ENCODE measurements around the gene FAM25A.
"Not testable (repeated sequence)": the region's sequence is repeated elsewhere in the genome, so short reads cannot be mapped to it uniquely, and the experiment has no call there.

Gene FAM25A

GRCh38 chr10:87014986-87015716 is 4.9 kb upstream of the FAM25A start:
- DNase-seq = not testable (repeated sequence)

DNA sequence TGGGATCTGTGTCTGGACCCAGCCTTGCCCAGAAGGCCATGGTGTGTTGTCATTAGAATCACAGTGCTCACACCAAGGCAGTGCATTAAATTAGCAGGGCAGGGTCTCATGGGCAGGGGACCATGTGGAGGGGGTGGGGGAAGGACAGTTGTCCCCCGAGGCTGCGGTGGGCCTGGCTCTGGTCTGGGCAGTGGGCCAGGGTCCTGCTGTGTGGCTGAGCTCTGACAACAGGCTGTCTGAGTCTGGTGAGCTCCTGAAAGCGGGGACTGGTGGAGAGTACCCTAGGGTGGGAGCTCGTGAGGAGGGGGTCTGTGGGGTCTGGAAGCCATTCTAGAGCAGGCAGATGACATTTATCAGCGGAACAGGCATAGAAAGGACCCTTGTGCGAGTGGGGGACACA is 2.0 kb upstream of the FAM25A start:
- DNase-seq = not testable (repeated sequence)

DNA sequence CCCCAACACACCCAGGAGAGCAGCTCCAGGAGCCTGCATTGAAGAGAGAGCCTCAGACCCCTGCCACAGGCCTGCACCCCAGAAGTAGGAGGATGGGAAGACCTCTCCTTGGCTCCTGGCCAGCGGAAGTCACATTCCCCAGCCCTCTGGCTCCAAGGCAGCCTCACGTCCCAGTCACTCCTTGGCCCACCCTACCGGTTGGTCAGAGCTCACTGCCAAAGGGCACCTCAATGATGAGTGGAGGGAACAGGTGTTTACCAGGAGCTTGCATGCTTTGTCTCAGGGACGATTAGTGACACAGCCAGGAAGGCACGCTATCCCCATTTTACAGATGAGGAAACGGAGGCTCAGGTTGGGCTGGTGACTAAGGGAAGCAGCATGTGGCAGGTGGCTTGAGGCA is 1.0 kb upstream of the FAM25A start:
- DNase-seq = not testable (repeated sequence)

GRCh38 chr10:87019504-87019903 is 590 bp upstream of the FAM25A start:
- not testable (repeated sequence) for DNase-seq

GRCh38 chr10:87025285-87025958 is 5.3 kb downstream of the FAM25A start:
- not testable (repeated sequence) for DNase-seq

GRCh38 chr10:87026747-87027508 is 6.8 kb downstream of the FAM25A start:
- not testable (repeated sequence) for DNase-seq

- not testable (repeated sequence) for DNase-seq
These were observed 10.3 kb downstream of the FAM25A start for GRCh38 chr10:87030419-87030818.

DNA sequence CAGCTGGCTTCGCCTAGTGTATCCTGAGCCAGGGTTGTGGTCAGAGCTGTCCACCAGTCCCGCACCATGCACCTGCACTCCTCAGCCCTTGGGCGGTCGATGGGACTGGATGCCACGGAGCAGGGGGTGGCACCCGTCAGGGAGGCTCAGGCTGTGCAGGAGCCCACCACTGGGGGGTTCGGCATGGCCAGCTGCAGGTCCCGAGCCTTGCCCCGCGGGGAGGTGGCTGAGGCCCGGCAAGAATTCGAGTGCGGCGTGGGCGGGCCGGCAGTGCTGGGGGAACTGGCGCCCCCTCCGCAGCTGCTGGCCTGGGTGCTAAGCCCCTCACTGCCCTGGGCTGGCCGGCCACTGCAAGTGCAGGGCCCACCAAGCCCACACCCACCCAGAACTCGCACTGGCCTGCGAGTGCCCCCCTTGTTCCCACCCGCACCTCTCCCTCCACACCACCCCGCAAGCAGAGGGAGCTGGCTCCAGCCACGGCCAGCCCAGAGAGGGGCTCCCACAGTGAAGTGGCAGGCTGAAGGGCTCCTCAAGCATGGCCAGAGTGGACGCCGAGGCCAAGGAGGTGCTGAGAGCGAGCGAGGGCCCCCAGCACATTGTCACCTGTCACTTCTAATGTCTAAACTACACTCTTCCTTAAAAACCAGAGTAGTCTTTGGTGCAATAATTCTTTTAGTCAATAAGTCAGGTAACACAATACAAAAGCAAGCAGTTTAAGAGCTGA is 11.0 kb downstream of the FAM25A start:
- DNase-seq = no peak

DNA sequence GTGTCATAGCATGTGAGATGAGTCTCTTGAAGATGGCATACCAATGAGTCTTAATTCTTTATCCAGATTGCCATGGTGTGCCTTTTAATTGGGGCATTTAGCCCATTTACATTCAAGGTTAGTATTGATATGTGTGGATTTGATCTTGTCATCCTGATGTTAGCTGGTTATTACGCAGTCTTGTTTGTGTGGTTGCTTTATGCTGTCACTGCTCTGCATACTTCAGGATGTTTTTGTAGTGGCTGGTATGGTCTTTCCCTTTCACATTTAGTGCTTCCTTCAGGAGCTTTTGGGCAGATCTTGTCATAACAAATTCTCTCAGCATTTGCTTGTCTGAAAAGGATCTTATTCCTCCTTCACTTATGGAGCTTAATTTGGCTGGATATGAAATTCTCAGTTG is 16.5 kb downstream of the FAM25A start:
- no peak for DNase-seq

- DNase-seq = no peak
These were observed 18.2 kb downstream of the FAM25A start for GRCh38 chr10:87038286-87038717.

- no peak for DNase-seq
These were observed 18.7 kb downstream of the FAM25A start for GRCh38 chr10:87038786-87039185.

- not testable (repeated sequence) for DNase-seq
These were observed 23.5 kb downstream of the FAM25A start for GRCh38 chr10:87043579-87043978.

DNA sequence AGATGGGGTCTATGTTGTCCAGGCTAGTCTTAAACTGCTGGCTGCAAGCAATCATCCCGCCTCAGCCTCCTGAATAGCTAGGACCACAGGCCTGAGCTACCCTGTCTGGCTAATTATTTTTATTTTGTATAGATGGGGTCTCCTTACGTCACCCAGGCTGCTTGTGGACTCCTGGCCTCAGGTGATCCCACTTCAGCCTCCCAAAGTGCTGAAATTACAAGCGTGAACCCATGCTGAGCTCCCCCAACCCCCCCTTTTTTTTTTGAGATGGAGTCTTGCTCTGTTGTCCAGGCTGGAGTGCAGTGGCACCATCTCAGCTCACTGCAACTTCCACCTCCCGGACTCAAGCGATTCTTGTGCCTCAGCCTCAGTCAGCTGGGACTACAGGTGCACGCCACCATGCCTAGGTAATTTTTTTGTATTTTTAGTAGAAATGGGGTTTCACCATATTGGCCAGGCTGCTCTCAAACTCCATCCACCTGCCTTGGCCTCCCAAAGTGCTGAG is 25.4 kb downstream of the FAM25A start:
- no peak for DNase-seq

DNA sequence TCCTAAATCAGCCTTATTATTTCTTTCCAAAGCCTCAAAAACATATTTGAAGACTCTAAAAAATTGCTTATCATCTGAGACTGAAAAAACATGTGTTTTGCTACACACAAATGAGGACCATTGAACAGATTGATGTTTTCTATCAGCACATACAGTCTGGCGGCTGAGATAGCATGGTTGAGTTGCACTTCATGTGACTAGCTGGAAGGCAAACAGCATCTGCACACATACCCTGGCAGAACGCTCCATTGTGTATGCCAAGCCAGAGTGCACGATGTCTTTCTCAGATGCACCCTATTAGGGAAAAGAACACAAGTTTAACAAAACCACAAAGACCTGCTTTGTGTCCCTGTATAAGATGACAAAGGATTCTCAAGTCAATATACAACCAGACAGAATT is 33.0 kb downstream of the FAM25A start:
- DNase-seq = peak; percentile 49

GRCh38 chr10:87053577-87054181 is 33.6 kb downstream of the FAM25A start:
- DNase-seq = no peak

GRCh38 chr10:87054373-87055295 is 34.5 kb downstream of the FAM25A start:
- no peak for DNase-seq

DNA sequence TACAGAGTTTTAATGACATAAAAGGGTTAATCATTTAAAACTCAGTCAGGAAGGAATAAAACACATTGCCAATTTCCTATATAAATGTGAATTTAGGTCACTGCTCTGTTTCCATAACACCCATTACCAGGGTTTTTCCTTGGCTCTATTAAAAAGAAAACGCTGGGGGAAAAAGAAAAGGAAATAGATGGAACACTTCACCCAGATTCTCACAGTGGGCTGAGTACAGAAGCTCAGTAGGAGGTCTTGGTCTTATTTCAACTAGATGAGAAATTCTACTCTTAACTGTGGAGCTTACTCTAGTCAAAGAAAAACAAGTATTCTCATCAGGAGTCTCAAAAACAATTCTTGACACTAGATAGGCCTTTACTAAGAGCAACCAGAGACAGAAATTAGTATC is 38.1 kb downstream of the FAM25A start:
- no peak for DNase-seq

GRCh38 chr10:87059401-87059800 is 39.3 kb downstream of the FAM25A start:
- DNase-seq = no peak

DNA sequence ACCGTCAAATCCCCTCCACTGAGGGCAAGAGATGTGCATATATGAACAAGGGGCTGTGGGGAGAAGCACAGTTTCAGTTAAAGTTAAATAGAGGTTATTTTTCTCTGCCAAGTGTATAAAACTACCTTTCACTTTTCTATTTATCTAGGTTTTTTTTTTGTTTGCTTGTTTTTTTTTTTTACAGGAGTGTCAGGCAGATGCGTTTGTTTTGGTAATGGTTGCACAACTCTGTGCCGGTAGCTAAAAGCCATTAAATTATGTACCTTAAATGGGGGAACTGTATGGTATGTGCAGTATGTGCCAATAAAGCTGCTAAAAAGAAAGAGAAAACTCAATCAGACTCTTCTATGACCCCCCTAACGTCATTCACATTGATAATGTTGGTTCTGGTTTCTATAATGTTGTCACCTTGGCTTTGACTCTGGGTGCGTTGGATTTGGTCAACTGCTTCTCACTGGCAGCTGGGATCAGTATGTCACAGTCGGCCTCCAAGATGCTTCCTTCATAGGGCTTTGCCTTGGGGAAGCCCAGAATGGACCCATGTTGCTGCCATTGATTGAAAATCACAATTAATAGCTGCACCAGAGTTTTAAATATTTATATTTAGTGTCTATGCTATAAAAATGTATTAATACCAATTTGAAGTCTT is 40.3 kb downstream of the FAM25A start:
- no peak for DNase-seq

GRCh38 chr10:87064651-87065050 is 44.6 kb downstream of the FAM25A start:
- DNase-seq = no peak

DNA sequence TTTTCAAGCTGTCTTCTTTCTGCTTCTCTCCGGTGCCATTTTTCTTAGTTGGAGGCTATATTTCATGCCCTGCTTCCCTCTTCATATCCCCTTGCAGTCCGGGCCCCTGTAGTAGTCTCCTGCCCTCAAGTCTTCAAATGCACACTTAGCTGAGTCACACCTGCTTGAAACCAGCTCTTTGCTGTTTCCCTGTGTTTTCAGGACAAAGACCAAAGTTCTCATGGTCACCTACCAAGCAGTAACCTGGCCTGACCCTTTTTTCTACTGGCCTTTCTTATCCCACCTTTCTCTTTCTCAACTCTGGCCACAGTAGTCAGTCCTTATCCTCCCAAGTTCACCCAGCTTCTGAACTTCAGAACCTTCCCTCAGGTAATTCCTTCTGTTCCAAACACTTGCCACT is 46.1 kb downstream of the FAM25A start:
- DNase-seq = no peak
